ENCODE measurements around the gene TEC. TPM values are rescaled to one million over a fixed set of nuclear protein-coding genes. Genes with fewer than 3 reads are reported as not detected.

Gene TEC
- total RNA-seq, 1 donor from 2014 or later = 8.8 TPM

DNA sequence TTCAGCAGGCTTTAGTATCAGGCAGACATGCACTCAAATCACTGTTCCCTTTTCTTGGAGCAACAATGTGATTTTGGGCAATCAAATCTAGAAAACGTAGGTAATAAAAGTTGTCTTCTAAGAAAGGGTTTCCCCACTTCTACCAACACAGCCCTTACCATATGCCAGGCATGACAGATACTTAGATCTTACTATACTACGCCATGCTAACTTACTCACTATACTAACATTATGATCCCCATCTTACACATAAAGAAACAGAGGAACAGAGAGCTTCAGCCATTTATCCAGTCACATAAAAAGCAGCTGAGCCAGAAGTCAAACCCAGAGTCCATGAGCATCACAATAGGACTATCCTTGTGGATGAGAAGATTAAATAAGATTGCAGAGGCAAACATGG, 144.8 kb downstream of the TEC start:
- no peaks in the 10 kb centered on the region for H3K9me3 Mint-ChIP-seq
- ChIA-PET CTCF (interaction anchor here (1.5 kb wide), 1 partner anchor 151 kb away, joined by 3 read pairs; no protein-coding TSS in a partner anchor), POLR2A (no interaction called here)
- peaks cover 10% of the 10 kb centered on the region for H3K4me1 Mint-ChIP-seq
- no peaks in the 10 kb centered on the region for H3K36me3 Mint-ChIP-seq (ENCODE audit: low read depth)
- TF ChIP-seq CTCF (IDR thresholded peaks at IDR 0.05) = no peak
- ATAC-seq (ENCODE audit: low read depth) (no peak), DNase-seq (no peak)
- no peak overlapping the region for H3K27ac Mint-ChIP-seq
- no peaks in the 10 kb centered on the region for H3K27me3 Mint-ChIP-seq
- intact Hi-C loops (cut with micrococcal nuclease) = loop anchor here (5.0 to 10.0 kb wide), 2 partner anchors 217 to 840 kb away; partner anchors contain the start of gene SLAIN2
- no peak overlapping the region for H3K4me3 Mint-ChIP-seq

DNA sequence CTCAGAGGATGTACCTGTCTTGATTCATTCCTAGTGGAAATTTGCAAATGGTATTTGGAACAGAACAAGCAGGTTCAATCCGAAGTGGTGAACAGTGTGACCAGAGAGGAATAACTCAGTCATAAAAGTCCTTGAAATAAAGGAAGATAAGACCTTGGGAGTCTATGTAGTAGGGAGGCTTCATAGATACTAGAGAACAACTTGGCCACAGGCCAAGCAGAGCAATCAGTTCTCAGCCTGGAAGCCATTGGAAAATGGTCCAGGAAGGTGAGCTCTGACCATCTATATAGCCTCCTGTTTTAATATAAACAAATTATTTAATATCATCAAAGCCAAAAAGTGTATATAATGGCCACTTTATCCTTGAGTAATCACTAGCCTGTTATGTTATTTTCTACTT, 146.9 kb downstream of the TEC start:
- Mint-ChIP-seq H3K4me3 (no peak overlapping the region), H3K9me3 (no peaks in the 10 kb centered on the region), H3K27ac (no peak overlapping the region), H3K27me3 (no peaks in the 10 kb centered on the region), H3K4me1 (peaks cover 5% of the 10 kb centered on the region), H3K36me3 (ENCODE audit: low read depth) (no peaks in the 10 kb centered on the region)
- intact Hi-C loops (cut with micrococcal nuclease) = loop anchor here (10.0 kb wide), 1 partner anchor 842 kb away; no protein-coding TSS in a partner anchor
- TF ChIP-seq CTCF (IDR thresholded peaks at IDR 0.05) = no peak
- ChIA-PET CTCF (no interaction called here), POLR2A (no interaction called here)
- ATAC-seq (ENCODE audit: low read depth) (no peak), DNase-seq (no peak)

DNA sequence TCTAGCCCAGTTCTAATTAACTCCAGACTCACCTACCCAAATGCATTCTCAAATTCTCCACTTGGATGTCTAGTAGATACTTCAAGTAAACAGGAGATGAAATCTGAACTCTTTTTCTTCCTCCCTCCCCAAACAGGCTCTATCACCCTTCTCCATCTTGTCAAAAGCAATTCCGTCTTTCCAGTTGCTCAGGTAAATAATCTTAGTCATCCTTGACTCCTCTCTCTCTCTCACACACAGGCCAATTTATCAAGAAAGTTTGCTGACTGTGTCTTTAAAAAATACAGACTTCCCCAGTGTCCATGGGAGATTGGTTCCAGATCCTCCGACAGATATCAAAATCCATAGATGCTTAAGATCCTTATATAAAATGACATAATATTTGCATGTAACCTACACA, 148.5 kb downstream of the TEC start:
- TF ChIP-seq CTCF (IDR thresholded peaks at IDR 0.05) = no peak
- ATAC-seq (ENCODE audit: low read depth) (no peak), DNase-seq (no peak)
- Mint-ChIP-seq H3K36me3 (ENCODE audit: low read depth) (no peaks in the 10 kb centered on the region), H3K9me3 (no peaks in the 10 kb centered on the region), H3K27ac (no peak overlapping the region), H3K4me1 (no peaks in the 10 kb centered on the region), H3K27me3 (no peaks in the 10 kb centered on the region), H3K4me3 (no peak overlapping the region)
- ChIA-PET POLR2A (no interaction called here), CTCF (no interaction called here)
- intact Hi-C loops (cut with micrococcal nuclease) = loop anchor here (10.0 kb wide), 1 partner anchor 844 kb away; no protein-coding TSS in a partner anchor

DNA sequence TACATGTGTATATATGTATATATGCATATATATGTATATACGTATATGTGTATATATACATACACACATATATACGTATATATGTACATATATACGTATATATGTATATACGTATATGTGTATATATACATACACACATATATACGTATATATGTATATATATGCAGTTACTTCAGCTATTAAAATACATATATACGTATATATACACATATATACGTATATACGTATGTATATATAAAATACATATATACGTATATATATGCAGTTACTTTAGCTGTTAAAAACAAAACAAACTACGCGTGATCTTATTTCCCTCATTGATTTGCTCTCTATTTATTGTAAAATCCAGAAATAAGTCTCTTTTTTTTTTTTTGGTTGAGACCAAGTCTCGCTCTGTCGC, 149.5 kb downstream of the TEC start:
- no peaks in the 10 kb centered on the region for H3K36me3 Mint-ChIP-seq (ENCODE audit: low read depth)
- no peaks in the 10 kb centered on the region for H3K27me3 Mint-ChIP-seq
- ATAC-seq (ENCODE audit: low read depth) (no peak), DNase-seq (no peak)
- TF ChIP-seq CTCF (IDR thresholded peaks at IDR 0.05) = no peak
- intact Hi-C loops (cut with micrococcal nuclease) = loop anchor here (10.0 kb wide), 1 partner anchor 845 kb away; no protein-coding TSS in a partner anchor
- POLR2A ChIA-PET = no interaction called here
- no peak overlapping the region for H3K4me3 Mint-ChIP-seq
- H3K27ac Mint-ChIP-seq = no peak overlapping the region
- H3K4me1 Mint-ChIP-seq = no peaks in the 10 kb centered on the region
- H3K9me3 Mint-ChIP-seq = no peaks in the 10 kb centered on the region
- CTCF ChIA-PET = no interaction called here

- no peaks in the 10 kb centered on the region for H3K27me3 Mint-ChIP-seq
- no peak for TF ChIP-seq CTCF (IDR thresholded peaks at IDR 0.05)
- no peaks in the 10 kb centered on the region for H3K36me3 Mint-ChIP-seq (ENCODE audit: low read depth)
- ATAC-seq (ENCODE audit: low read depth) (no peak), DNase-seq (no peak)
- POLR2A ChIA-PET = no interaction called here
- H3K4me1 Mint-ChIP-seq = no peaks in the 10 kb centered on the region
- CTCF ChIA-PET = no interaction called here
- no peak overlapping the region for H3K27ac Mint-ChIP-seq
- intact Hi-C loops (cut with micrococcal nuclease) = loop anchor here (10.0 kb wide), 1 partner anchor 845 kb away; no protein-coding TSS in a partner anchor
- H3K9me3 Mint-ChIP-seq = no peaks in the 10 kb centered on the region
- H3K4me3 Mint-ChIP-seq = no peak overlapping the region
These were observed 150.0 kb downstream of the TEC start for GRCh38 chr4:48119646-48120045.
